OCI-M2 (cell line): ENCODE data around the gene BTBD19.
"Not testable (repeated sequence)": the region's sequence is repeated elsewhere in the genome, so short reads cannot be mapped to it uniquely, and the experiment has no call there.

Experiments used
- DNase-seq: peaks from one replicate; lab custom pipeline; 2025; ENCODE audit not compliant: unreplicated experiment; lab: John Stamatoyannopoulos, UW

The BTBD19 gene

DNA sequence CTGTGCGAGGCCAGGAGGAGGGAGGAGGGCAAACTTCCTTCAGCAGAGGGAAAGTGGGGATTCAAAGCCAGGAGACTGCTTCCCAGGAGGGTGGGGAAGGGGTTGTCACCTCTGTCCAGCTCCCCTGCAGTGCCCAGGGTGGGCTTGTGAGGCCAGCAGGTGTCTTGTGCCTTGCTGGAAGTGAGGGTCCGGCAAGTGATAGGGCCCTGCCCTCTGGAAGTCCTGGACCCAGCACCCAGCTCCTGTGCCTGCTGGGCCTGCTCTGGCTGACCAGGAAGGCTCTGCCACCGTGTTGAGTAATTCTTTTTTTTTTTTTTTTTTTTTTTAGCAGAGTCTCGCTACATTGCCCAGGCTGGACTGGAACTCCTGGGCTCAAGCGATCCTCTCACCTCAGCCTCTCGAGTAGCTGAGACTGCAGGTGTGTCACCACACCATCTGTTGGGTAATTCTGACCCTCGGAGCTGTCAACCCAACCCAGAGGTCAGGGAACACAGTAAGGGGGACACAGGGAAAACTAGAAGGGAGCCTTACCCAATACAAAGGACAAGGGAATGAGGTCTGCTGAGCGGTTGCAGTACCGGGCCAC is 21.4 kb upstream of the BTBD19 start:
- DNase-seq: no peak

DNA sequence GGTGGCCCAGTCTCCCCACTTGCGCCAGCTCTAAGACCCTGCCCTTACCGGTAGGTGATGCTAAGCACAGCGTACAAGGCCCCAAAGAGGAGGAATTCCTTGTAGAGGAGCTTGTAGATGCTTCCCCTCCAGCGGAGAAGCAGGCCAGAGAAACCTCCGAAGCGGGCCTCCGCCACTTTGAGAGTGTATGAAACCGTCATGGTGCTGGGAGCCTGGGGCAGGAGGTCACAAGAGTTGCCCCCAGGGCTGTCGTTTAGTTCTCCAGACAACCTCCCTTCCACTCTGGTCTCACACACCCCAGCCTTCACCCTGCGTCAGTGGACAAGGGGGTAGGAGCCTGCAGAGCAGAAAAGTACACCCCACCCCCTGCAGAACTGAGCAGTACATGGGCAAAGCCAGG is 20.8 kb upstream of the BTBD19 start:
- DNase-seq: no peak

DNA sequence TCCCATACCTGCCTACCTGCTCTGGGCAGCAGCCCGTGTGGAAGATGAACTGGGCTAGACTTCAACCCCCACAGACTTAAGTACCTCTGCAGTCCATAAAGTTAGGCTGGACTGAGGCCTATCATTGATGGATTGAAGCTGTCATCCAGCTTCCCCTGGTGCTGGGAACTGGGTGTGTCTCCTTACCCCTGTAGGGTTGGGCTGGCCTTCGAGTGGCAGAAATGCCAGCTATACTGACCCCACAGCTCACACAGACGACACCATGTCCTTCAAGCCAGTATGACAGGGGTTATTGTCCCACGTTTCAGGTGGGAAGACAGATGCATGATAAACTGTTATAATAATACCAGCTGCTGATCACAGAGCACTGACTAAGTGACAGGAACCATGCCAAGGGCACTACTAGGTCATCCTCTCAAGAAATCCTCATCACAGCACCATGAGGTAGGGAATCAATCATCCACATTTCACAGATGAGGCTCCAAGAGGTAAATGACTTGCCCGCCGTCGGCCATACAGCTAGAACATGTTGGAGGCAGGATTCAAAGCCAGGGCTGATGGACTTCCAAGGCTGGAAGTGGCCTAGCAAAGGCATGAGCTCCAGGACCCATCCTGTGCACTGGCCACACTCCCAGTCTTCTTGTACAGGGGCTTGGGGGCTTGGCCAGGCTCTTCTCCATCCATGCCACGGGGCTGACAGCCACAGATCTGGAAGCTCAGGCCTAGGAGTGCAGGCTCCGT is 20.0 kb upstream of the BTBD19 start, which contains the start of gene BEST4:
BEST4 (minus strand) TSS at position 51 of the 741 bp plus-strand sequence. CDS start 465 bp downstream, outside the sequence.
- no peak for DNase-seq

DNA sequence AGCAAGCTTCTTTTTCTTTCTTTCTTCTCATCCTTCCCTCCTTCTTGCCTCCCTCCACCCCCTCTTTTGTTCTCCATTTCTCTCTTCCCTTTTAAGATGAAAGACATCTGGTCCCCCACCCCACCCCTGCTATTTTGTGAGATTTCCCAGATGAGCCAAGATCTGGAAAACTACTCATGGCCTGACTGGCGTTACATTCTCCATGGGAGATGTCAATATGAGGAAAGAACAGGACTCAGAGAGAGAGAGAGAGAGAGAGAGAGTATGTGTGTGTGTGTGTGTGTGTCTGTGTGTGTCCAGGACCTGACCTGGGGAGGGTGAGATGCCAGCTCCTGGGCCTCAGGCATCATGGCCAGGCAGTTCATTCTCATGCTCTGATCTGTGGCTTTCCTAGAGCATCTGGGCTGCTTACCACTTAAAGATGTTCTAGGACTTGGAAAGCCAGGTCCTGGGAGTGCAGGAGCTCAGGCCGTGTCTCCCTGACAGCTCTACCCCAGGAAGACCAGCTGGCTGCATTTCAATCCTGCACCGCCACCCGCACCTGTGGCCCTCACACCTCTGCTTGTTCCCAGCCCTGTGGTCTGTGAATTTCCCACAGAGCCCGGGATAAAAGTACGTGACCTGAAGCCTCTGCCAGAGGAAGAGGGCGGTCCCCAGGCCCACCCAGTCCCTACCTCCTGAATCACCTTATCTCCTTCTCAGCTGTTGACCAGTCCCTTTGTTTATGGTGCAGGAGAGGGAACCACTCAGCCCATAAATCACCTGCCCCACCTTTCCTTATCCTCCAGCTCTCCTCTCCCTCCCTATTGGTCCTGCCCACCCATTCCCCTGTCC is 17.1 kb upstream of the BTBD19 start:
- no peak for DNase-seq

DNA sequence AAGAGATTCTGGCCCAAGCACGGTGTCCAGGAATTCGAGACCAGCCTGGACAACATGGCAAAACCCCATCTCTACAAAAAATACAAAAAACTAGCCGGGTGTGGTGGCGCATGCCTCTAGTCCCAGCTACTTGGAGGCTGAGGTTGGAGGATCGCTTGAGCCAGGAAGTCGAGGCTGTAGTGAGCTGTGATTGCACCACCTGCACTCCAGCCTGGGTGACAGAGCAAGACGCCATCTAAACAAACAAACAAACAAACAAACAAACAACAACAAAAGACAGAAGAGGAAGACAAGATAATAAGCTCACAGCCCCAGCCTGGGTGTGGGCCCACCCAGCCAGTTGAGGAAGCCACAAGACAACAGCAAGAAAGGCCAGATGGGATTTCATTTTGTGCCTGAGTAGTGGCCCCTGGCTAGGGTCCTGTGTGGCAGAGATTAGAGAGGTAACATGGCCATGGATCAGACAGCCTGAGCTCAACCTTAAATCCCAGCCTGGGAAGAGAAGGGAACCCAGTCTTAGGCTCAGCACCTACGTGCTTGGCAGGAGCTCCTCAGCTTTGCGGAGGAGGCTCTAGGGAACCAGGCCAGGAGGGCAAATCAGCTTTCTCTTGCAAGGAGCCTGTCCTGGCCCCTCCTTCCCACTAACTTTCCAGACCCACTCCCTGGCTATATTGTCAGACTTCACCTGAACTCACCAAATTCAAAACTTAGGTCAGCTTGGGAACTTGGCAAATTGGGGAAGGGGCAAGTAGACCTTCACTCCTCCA is 15.4 kb upstream of the BTBD19 start:
- DNase-seq: no peak

DNA sequence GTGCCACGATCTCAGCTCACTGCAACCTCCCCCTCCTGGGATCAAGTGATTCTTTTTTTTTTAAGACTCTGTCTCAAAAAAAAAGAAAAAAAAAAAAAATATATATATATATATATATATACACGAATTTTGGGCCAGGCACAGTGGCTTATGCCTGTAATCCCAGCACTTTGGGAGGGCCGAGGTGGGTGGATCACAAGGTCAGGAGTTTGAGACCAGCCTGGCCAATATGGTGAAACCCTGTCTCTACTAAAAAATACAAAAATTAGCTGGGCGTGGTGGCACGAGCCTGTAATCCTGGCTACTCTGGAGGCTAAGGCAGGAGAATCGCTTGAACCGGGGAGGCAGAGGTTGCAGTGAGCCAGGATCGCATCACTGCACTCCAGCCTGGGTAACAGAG is 10.4 kb upstream of the BTBD19 start:
- not testable (repeated sequence) for DNase-seq

DNA sequence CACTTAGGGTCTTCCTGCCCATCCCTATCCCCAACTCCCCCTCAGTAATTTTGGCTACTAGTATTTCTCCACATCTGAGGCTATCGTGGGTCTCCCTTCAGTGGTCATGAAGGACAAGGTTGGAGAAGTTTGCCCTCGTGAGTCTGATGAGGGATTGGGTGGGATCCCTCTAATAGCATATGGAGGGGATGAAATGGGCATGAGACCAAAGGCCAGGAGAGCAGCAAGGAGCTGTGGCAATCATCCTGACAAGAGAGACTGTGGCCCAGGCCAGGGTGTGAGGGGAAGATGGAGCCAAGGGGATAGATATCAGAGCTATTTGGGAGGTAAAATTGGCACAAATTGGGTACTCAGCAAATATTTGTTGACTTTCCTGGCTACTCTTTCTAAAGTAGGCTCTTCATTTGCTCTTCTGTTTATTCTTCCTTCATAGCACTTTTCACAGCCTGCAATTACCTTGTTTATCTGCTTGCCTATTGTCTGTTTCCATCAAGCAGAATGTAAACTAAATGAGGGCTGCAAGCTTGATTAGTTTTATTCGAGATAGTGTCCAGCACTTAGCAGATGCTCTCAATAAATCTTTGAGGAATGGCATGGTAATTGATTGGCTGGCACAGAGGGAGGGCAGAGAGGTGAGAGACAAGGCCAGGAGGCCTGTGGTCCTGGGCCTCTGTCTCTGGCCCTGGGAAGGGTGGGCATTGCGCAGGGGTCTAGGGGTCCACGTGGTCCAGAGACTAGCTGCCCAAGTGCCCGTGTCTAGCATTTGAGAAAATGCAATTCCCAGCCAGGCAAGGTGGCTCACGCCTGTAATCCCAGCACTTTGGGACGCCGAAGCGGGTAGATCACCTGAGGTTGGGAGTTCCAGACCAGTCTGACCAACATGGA is 9.6 kb upstream of the BTBD19 start:
- DNase-seq: no peak

DNA sequence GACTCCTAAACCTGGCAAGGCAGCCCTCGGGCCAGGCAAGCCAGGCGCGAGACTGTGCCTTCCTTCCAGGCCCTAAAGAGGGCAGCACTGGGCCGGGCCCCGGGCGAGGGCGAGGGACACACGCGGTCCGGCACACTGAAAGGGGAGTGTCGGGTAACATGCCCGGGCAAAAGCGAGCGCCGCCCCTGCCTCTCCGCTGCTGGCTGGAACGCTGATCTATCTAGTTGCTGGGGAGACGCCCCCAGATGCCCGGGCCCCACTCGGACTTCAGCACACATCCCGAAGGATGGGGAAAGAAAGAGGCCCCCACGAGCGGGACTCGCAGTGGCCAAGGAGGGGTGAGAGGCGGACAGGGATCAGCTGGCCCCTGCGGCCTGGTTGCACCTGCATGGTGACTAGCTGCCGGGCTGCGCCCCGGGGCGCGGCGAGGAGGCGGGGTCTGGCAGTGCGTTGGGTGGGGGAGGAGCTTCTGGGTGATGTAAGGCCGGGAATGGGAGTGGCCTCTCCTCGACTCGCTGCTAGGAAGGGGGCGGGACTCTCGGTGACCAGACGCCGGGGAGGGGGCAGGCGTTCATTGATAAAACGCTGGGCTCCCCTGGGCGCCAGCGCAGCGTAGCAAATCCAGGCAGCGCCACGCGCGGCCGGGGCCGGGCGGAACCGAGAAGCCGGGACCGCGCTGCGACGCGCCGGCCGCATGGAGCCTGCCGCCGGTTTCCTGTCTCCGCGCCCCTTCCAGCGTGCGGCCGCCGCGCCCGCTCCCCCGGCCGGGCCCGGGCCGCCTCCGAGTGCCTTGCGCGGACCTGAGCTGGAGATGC is 8.3 kb upstream of the BTBD19 start, which contains the start of gene PLK3:
PLK3 (plus strand) TSS at position 608 of the 815 bp plus-strand sequence; CDS start at position 695, 87 bp downstream.
- DNase-seq: peak; percentile 95

DNA sequence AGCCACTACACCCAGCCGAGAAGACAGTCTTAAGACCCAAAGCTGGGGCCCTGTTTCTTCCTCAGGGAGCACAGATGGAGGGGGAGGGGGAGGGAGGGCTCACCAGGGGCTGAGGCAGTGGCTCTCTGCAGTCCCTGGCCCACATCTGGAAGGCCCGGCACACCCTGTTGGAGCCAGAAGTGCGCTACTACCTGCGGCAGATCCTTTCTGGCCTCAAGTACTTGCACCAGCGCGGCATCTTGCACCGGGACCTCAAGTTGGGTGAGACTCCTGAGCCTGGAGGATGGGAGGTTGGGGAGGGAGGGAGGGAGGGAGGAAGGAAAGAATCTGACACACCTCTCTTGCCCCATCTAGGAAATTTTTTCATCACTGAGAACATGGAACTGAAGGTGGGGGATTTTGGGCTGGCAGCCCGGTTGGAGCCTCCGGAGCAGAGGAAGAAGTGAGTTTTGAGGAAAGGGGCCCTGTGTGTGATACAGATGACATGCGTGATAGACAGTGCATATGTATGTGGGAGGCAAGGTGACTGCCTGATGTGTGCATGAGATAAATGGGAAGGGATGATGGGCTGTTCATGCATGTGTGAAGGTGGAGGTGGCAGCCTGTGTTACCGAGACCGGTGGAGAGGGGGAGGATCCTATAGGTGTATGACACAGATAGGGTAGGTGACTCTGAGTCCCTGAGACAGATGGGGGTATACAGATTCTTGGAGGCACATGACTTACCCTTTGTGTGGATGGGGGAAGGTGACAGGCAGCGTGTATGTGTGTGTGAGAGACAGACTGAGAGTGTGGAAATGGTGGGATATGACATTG is 6.6 kb upstream of the BTBD19 start:
- DNase-seq: no peak

DNA sequence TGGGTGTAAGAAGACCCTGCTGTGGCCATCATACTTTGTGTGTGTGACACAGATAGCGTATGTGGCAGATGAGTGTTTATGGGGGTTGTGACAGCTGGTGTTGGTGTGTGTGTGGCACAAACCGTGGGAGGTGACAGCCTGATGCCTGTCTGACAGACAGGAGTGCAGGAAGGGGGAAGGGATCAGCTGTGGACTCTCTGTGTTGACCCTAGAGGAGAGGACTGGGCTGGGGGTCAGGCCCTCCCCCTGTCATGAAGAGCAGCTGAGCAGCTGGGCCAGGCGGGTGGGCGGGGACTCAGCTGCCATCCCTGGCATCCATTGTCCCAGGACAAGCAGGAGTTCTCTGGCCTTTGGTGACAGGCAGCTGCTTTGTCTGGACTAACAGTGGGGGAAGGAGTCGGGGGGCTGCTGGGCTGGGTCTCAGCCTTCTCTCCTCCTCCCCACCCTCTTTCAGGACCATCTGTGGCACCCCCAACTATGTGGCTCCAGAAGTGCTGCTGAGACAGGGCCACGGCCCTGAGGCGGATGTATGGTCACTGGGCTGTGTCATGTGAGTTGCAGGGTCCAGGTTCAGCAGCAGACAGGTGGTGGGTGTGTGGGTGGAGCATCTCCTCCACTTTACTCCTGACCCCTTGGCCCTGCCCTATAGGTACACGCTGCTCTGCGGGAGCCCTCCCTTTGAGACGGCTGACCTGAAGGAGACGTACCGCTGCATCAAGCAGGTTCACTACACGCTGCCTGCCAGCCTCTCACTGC is 5.8 kb upstream of the BTBD19 start:
- DNase-seq: no peak

DNA sequence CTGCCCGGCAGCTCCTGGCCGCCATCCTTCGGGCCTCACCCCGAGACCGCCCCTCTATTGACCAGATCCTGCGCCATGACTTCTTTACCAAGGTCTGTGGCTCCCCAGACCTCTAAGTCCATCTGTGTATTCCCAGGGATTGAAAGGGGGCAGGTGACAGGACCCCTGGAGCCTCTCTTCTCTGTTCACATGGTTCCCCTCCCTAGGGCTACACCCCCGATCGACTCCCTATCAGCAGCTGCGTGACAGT is 5.3 kb upstream of the BTBD19 start:
- DNase-seq: no peak

DNA sequence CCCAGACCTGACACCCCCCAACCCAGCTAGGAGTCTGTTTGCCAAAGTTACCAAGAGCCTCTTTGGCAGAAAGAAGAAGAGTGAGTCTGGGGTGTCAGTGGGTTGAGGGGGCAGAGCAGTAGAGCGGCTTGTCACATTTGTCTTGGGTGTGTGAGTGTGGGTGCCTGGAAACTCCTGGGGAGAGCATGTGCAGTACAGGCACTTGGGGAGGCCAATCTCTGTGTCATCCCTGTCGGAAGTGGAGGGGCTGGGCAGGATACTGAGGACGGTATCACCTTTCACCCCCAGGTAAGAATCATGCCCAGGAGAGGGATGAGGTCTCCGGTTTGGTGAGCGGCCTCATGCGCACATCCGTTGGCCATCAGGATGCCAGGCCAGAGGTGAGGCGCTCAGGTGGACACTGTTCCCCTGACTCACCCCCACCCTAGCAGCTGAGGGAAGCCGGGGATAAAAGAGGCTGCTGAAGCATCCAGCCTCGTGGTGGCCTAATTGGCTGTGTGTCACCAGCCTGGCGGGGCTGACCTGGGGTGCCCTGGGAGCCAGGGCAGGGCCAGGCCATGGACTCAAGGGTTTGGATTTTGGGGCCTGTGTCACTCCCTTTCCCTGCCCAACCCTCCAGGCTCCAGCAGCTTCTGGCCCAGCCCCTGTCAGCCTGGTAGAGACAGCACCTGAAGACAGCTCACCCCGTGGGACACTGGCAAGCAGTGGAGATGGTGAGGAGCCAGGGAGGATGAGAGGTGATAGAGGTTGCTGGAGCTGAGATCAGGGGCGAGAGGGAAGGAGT is 4.8 kb upstream of the BTBD19 start:
- DNase-seq: no peak

DNA sequence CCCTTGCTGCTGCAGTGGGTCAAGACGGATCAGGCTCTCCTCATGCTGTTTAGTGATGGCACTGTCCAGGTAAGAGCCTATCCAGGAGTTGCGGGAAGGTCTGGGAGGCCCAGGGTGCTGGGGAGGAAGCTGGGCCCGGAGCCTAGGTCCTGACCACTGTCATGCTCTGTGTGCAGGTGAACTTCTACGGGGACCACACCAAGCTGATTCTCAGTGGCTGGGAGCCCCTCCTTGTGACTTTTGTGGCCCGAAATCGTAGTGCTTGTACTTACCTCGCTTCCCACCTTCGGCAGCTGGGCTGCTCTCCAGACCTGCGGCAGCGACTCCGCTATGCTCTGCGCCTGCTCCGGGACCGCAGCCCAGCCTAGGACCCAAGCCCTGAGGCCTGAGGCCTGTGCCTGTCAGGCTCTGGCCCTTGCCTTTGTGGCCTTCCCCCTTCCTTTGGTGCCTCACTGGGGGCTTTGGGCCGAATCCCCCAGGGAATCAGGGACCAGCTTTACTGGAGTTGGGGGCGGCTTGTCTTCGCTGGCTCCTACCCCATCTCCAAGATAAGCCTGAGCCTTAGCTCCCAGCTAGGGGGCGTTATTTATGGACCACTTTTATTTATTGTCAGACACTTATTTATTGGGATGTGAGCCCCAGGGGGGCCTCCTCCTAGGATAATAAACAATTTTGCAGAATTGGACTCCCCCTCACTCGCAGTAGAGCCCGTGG is 2.9 kb upstream of the BTBD19 start:
- DNase-seq: no peak

DNA sequence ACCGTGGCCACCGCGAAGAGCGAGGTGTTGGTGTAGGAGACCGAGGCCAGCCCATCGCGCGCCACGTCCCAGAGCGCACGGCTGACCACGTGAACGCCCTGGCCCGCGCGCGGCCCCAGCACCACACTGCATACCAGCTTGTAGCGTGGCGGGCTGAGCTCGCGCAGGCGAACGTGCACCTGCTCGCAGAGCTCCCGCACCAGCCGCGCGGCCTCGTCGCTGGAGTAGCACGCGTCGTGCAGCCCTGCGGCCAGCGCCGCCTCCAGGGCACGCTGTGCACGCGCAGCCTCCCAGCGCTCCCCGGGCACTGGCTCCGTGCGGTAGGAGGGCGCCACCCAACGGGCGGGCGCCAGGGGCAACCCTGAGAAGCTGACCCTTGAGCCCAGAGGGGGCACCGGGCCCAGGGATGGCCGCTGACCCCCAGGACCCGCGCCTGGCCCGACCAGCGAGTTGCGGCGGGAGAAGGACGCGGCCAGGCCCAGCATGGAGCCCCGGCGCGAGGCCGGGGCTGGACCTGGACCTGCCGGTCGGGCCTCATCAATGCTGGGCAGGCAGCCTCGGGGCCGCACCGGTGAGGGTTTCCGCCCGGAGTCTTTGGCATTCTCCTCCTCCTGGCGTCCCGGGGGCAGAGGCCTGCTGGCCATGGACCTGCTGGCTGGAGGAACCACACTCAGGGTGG is 2.2 kb upstream of the BTBD19 start:
- DNase-seq: no peak

DNA sequence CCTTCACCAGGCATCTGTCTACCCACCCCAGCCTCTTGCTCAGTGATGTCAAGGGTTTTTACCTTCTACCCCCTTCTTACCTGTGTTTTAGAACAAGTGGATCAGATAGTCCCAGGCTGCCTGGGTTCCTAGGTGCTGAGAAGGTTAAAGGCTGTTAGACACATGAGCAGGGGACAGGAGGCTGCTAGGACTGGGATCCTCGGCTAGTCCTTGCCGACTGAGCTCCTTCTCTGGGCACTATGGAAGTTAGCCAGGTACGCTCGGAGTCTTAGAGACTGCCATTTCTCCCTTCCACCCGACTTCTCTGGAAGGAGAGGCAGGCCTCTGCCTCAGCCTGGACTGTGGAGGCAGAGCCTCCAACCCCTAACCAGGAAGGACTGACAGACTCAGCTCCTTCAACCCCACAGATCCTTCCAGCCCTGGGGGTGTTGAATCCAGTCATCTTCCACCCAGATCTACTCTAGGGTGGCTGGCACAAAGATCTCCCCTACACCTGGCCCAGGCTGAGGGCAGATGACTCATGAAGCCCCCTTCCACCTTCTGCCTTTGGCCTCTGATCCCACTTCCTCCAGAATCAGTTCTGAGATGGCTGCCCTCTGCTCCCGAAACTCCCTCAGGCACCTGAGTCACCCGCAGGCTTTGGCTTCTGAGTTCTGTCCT is 1.5 kb upstream of the BTBD19 start, which contains the start of gene DYNLT4:
DYNLT4 (minus strand) TSS at position 648 of the 660 bp plus-strand sequence. CDS start 683 bp downstream, outside the sequence.
- DNase-seq: no peak
